Endodermal cell (in vitro differentiated cells): ENCODE measurements around the gene NOM1. TPM values are rescaled to one million over a fixed set of nuclear protein-coding genes. Genes with fewer than 3 reads are reported as not detected.

Experiments used
- DNase-seq: peaks from one replicate; pipeline ENCODE4 v3.0.0-alpha.2; 2017
- H3K27ac ChIP-seq: 2 replicates; pipeline ENCODE4 v1.5.1; 2013; ENCODE audit warnings: mild to moderate bottlenecking, low read depth, low read length, moderate library complexity
- H3K27me3 ChIP-seq: 2 replicates; pipeline ENCODE4 v1.6.1; 2013; ENCODE audit warnings: mild to moderate bottlenecking, low read length, moderate library complexity; ENCODE audit not compliant: insufficient read depth, control insufficient read depth, poor library complexity, severe bottlenecking
- H3K36me3 ChIP-seq: 2 replicates; pipeline ENCODE4 v1.7.0; 2013; ENCODE audit warnings: mild to moderate bottlenecking, low read length, moderate library complexity; ENCODE audit not compliant: control insufficient read depth, insufficient read depth
- H3K4me1 ChIP-seq: one replicate; pipeline ENCODE4 v1.7.0; 2013; ENCODE audit warnings: low read length; ENCODE audit not compliant: control insufficient read depth, insufficient read depth
- H3K4me3 ChIP-seq: 2 replicates; pipeline ENCODE4 v1.5.1; 2013; ENCODE audit warnings: mild to moderate bottlenecking, low read length, moderate library complexity
- H3K9ac ChIP-seq: 2 replicates; pipeline ENCODE4 v1.6.1; 2013; ENCODE audit warnings: mild to moderate bottlenecking, low read length, moderate library complexity; ENCODE audit not compliant: poor library complexity, severe bottlenecking; ENCODE audit errors: extremely low read depth
- H3K9me3 ChIP-seq: 2 replicates; pipeline ENCODE4 v1.6.1; 2013; ENCODE audit warnings: mild to moderate bottlenecking, low read length, moderate library complexity; ENCODE audit not compliant: control insufficient read depth
- H3K27ac Mint-ChIP-seq: 2 replicates; pipeline ENCODE4 v1.8.0; 2020; ENCODE audit warnings: mixed read lengths
- H3K27me3 Mint-ChIP-seq: 2 replicates; pipeline ENCODE4 v1.8.0; 2021; ENCODE audit warnings: mild to moderate bottlenecking, mixed read lengths; ENCODE audit not compliant: insufficient read depth
- H3K36me3 Mint-ChIP-seq: 2 replicates; pipeline ENCODE4 v1.8.0; 2020; ENCODE audit warnings: low read depth, mixed read lengths
- H3K4me1 Mint-ChIP-seq: 2 replicates; pipeline ENCODE4 v1.8.0; 2020; ENCODE audit warnings: mixed read lengths
- H3K4me3 Mint-ChIP-seq: 2 replicates; pipeline ENCODE4 v1.8.0; 2020; ENCODE audit warnings: mild to moderate bottlenecking, moderate library complexity, mixed read lengths
- H3K9me3 Mint-ChIP-seq: 2 replicates; pipeline ENCODE4 v1.8.0; 2020; ENCODE audit warnings: mild to moderate bottlenecking, mixed read lengths
- CTCF ChIP-seq: fragments of 200-600 bp; sonication (generic); conservative IDR thresholded peaks from 2 replicates; pipeline ENCODE4 v1.5.0; 2021; ENCODE audit warnings: antibody characterized with exemption, mild to moderate bottlenecking
- WGBS, 2 experiments: methylation state at CpG; one replicate each; pipeline versions ENCODE4 v1.1.5 to v1.1.7; 2013; ENCODE audit warnings: missing lambda C conversion rate in 2 of 2, mixed read lengths in 1 of 2; ENCODE audit not compliant: insufficient coverage in 1 of 2, insufficient read length in 1 of 2; 5-methylcytosine and 5-hydroxymethylcytosine counted together
- total RNA-seq, 2 donors: library from RNA; stranded (reverse); fragmentation: NEBNext Ultra II Directional in 1 of 2; extraction: Animal tissue kit (Norgen Biotek cat#: 25700) in 1 of 2; gene quantifications; 2 replicates in 1 of 2; 3 replicates in 1 of 2; pipeline ENCODE4 v1.2.1, GENCODE V29; 2021

NOM1 gene
- total RNA-seq, 2 donors from 2014 or later: 22.8 to 27.0 TPM

DNA sequence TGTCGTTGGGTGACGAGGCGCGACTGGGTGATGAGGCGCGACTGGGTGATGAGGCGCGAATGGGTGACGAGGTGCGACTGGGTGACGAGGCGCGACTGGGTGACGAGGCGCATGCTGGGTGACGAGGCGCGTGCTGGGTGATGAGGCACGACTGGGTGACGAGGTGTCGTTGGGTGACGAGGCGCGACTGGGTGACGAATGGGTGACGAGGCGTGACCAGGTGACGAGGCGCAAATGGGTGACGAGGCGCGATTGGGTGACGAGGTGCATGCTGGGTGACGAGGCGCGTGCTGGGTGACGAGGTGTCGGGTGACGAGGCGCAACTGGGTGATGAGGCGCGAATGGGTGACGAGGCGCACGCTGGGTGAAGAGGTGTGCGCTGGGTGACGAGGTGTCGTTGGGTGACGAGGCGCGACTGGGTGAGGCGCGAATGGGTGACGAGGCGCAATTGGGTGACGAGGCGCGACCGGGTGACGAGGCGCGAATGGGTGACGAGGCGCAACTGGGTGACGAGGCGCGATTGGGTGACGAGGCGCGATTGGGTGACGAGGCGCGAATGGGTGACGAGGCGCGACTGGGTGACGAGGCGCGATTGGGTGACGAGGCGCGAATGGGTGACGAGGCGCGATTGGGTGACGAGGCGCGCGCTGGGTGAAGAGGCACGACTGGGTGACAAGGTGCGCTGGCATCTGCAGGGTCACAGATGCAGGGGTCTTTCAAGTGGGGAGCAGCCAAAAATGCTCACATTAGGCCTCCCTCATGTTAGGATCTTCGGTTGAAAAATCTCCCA, 7.9 kb upstream of the NOM1 start:
- no peak overlapping the region for H3K27ac Mint-ChIP-seq
- peaks cover 21% of the 10 kb centered on the region for H3K9me3 Mint-ChIP-seq
- no peaks in the 10 kb centered on the region for H3K27me3 ChIP-seq
- TF ChIP-seq CTCF: no peak
- 91 to 95% methylated on average over 47 to 92 of the region's 92 CpGs for WGBS, 2 experiments
- no peak for DNase-seq
- H3K4me1 Mint-ChIP-seq: no peaks in the 10 kb centered on the region
- no peaks in the 10 kb centered on the region for H3K36me3 Mint-ChIP-seq
- no peaks in the 10 kb centered on the region for H3K36me3 ChIP-seq
- no peaks in the 10 kb centered on the region for H3K4me1 ChIP-seq
- H3K27me3 Mint-ChIP-seq: peaks cover 46% of the 10 kb centered on the region
- H3K4me3 Mint-ChIP-seq: no peak overlapping the region
- no peaks in the 10 kb centered on the region for H3K9me3 ChIP-seq
- no peak overlapping the region for H3K9ac ChIP-seq
- H3K4me3 ChIP-seq: no peak overlapping the region
- no peak overlapping the region for H3K27ac ChIP-seq

GRCh38 chr7:156942708-156943090, 6.8 kb upstream of the NOM1 start:
- no peaks in the 10 kb centered on the region for H3K27me3 ChIP-seq
- no peak for TF ChIP-seq CTCF
- H3K4me3 Mint-ChIP-seq: no peak overlapping the region
- H3K9ac ChIP-seq: no peak overlapping the region
- no peak overlapping the region for H3K4me3 ChIP-seq
- no peaks in the 10 kb centered on the region for H3K36me3 ChIP-seq
- H3K27ac ChIP-seq: no peak overlapping the region
- no peaks in the 10 kb centered on the region for H3K9me3 ChIP-seq
- peak; percentile 58 for DNase-seq
- H3K27ac Mint-ChIP-seq: no peak overlapping the region
- peaks cover 50% of the 10 kb centered on the region for H3K27me3 Mint-ChIP-seq
- WGBS, 2 experiments: 92 to 95% methylated on average over 11 to 24 of the region's 24 CpGs
- H3K4me1 Mint-ChIP-seq: no peaks in the 10 kb centered on the region
- peaks cover 24% of the 10 kb centered on the region for H3K9me3 Mint-ChIP-seq
- H3K36me3 Mint-ChIP-seq: no peaks in the 10 kb centered on the region
- no peaks in the 10 kb centered on the region for H3K4me1 ChIP-seq

DNA sequence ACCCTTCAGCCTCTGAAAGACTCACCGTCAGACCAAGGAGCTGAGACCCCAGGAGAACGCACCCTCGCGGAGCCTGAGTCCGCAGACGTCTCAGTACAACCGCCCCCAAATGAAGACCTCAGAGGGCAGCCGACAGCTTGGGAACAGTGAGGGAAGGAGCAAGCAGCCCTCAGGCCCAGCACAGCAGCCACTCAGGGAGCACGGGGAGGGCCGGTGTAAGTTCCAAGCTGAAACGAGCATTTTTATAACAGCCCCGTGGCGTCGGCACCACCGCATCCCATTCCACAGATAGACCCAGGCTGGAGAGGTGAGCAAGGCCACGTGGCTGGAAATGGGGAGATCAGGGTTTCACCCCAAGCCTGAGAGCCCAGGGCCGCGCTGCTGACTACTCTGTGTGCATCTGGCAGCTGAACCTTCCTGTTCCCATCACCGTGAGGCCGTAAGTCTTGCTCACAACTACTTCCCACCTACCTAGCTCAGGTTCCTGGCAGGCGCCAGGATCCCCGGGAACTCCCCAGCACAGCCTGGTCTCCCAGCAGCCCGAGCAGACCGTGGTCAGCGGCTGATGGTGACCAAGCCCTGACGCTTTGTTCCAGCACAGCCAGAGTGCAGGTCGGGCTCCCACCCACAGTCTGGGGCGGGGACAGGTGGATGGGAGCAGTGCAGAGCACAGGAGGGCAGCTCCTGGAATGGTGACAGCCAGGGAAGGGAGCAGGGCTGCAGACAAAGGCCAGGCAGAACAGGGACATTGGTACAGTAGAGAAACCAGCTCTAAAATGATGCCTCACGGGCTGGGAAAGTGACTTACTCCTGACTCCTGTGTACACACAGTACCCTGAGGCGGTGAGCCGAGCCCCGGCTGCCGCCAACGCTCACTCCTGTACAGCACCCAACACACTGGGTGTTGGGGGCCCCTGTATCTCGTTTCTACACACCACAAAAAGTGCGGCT, 6.1 kb upstream of the NOM1 start:
- H3K4me1 ChIP-seq: no peaks in the 10 kb centered on the region
- Mint-ChIP-seq H3K4me3 (no peak overlapping the region), H3K27ac (no peak overlapping the region), H3K4me1 (no peaks in the 10 kb centered on the region), H3K36me3 (no peaks in the 10 kb centered on the region), H3K27me3 (peaks cover 50% of the 10 kb centered on the region), H3K9me3 (peaks cover 24% of the 10 kb centered on the region)
- WGBS, 2 experiments: 83 to 84% methylated on average over 27 to 36 of the region's 36 CpGs
- H3K9me3 ChIP-seq: no peaks in the 10 kb centered on the region
- H3K36me3 ChIP-seq: no peaks in the 10 kb centered on the region
- no peak overlapping the region for H3K9ac ChIP-seq
- no peak overlapping the region for H3K4me3 ChIP-seq
- no peaks in the 10 kb centered on the region for H3K27me3 ChIP-seq
- TF ChIP-seq CTCF: no peak
- H3K27ac ChIP-seq: no peak overlapping the region
- DNase-seq: peak; percentile 77
